SK-N-SH treated with all-trans-retinoic acid at 6 μM for 48 hours (cell line): ENCODE measurements around the gene DOLK.

Experiments
- ARNTL ChIP-seq: fragments of 450-650 bp; formaldehyde crosslinking; IDR thresholded peaks from 2 replicates; pipeline ENCODE4 v1.5.0; 2020; ENCODE audit warnings: low read depth, mild to moderate bottlenecking, moderate library complexity, borderline replicate concordance
- CREB5 ChIP-seq: fragments of 250-450 bp; sonication (Bioruptor Pico); IDR thresholded peaks from 2 replicates; pipeline ENCODE4 v1.5.1; 2020; ENCODE audit warnings: low read depth, mild to moderate bottlenecking, moderate library complexity
- CSRNP3 ChIP-seq: fragments of 250-450 bp; sonication (Bioruptor Pico); IDR thresholded peaks from 2 replicates; pipeline ENCODE4 v1.5.1; 2021; ENCODE audit warnings: mild to moderate bottlenecking, moderate library complexity
- ESRRG ChIP-seq: fragments of 250-450 bp; sonication (Bioruptor Pico); IDR thresholded peaks from 2 replicates; pipeline ENCODE4 v1.6.1; 2021; ENCODE audit warnings: mild to moderate bottlenecking
- RARB ChIP-seq: fragments of 250-450 bp; sonication (Bioruptor Pico); IDR thresholded peaks from 2 replicates; pipeline ENCODE4 v1.8.0; 2021; ENCODE audit warnings: mild to moderate bottlenecking, moderate library complexity
- ZFP30 ChIP-seq: fragments of 450-650 bp; formaldehyde crosslinking; IDR thresholded peaks from 2 replicates; pipeline ENCODE4 v1.5.0; 2022; ENCODE audit warnings: mild to moderate bottlenecking, moderate library complexity
- ZNF70 ChIP-seq: fragments of 450-650 bp; formaldehyde crosslinking; IDR thresholded peaks from 2 replicates; pipeline ENCODE4 v1.5.0; 2020; ENCODE audit warnings: mild to moderate bottlenecking, moderate library complexity
- TF ChIP-seq, protein P1 (sequence below): fragments of 250-450 bp; sonication (Bioruptor Pico); IDR thresholded peaks from 2 replicates; pipeline ENCODE4 v1.8.0; 2020; ENCODE audit warnings: mild to moderate bottlenecking, moderate library complexity, borderline replicate concordance

DNA sequence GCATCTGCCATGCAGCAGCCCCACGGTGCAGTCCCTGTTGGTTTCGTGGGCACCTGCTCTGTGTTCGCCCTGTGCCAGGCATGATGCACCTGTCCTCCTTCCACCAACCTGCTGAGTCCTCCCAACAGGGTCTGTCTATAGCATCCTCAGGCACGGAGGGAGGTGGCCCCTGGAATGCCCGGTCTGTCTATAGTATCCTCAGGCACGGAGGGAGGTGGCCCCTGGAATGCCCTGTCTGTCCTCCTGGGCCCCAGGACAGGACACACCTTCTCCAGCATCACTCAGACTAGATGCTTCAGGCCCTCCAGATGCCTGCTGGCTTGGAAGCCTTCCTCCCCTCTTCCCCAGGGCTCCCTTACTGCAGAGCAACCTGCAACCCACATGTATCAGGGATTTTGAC lies 36.5 kb downstream of the DOLK start:
- no peak for TF ChIP-seq ZFP30 (CRISPR knock-in tag)
- TF ChIP-seq ZNF70 = no peak
- no peak for TF ChIP-seq CREB5 (CRISPR knock-in tag)
- TF ChIP-seq, protein P1, sequence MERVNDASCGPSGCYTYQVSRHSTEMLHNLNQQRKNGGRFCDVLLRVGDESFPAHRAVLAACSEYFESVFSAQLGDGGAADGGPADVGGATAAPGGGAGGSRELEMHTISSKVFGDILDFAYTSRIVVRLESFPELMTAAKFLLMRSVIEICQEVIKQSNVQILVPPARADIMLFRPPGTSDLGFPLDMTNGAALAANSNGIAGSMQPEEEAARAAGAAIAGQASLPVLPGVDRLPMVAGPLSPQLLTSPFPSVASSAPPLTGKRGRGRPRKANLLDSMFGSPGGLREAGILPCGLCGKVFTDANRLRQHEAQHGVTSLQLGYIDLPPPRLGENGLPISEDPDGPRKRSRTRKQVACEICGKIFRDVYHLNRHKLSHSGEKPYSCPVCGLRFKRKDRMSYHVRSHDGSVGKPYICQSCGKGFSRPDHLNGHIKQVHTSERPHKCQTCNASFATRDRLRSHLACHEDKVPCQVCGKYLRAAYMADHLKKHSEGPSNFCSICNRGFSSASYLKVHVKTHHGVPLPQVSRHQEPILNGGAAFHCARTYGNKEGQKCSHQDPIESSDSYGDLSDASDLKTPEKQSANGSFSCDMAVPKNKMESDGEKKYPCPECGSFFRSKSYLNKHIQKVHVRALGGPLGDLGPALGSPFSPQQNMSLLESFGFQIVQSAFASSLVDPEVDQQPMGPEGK (CRISPR knock-in tag) = no peak
- no peak for TF ChIP-seq RARB (CRISPR knock-in tag)
- TF ChIP-seq ESRRG (CRISPR knock-in tag) = no peak
- TF ChIP-seq ARNTL (CRISPR knock-in tag) = no peak
- no peak for TF ChIP-seq CSRNP3
